Renal cortex interstitium (tissue), 11 donors: ENCODE results near the gene SLC26A1. TPM values are rescaled to one million over a fixed set of nuclear protein-coding genes. Genes with fewer than 3 reads are reported as not detected.

ENCODE experiments used
- DNase-seq, 11 donors: peaks; one replicate each; pipeline ENCODE4 v3.0.0-alpha.2; 2013; ENCODE audit warnings: low read depth in 9 of 11, low spot score in 4 of 11; ENCODE audit errors: extremely low read depth in 1 of 11
- polyA plus RNA-seq, 3 donors: library from polyadenylated mRNA; unstranded; fragments of 120-200 nt; gene quantifications; one replicate each; pipeline ENCODE4 v1.2.1, GENCODE V29; 2013; ENCODE audit not compliant: insufficient read length in 3 of 3

Gene SLC26A1
- polyA plus RNA-seq, 3 donors = 8.2 to 15.9 (median 14.0) TPM

DNA sequence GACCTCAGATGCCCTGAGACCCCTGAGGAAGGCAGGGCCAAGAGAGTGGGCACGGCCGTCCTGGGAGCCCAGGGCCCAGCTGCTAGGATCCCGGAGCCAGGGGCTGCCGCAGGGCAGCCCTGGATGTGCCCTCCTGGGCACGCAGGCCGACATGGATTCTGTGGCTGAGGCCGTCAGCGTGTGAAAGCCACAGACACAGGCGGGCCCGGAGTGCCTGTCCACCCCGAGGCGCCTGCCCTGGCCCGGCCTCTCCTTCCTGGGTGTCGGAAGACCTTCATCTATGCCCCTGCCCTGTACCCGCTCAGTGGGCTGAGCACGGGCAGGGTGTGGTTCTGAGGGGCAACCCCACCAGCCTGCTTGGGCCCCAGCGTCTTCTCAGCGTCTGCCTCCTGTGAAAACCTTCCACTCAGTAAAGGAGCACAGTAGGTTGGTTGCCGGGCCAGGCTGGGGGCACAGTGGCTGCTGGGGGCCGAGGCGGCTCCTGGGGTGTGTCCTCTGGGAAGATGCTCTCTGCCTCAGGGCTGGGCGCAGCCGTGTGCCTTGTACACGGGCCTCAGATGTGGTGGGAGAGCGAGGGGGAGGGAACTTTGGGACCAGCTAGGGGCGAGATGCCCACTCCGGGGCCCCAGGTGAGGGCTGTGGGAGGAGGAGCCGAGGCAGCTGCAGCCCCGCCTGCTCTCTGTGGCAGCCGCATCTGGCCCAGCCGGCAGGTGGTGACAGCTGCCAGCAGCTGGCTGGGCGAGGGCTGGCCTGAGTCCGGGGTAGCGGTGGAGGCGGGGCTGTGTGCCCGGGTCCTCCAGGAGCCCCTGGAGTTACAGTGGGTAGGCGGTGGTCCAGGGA is 39.0 kb upstream of the SLC26A1 start:
- DNase-seq = no peak

DNA sequence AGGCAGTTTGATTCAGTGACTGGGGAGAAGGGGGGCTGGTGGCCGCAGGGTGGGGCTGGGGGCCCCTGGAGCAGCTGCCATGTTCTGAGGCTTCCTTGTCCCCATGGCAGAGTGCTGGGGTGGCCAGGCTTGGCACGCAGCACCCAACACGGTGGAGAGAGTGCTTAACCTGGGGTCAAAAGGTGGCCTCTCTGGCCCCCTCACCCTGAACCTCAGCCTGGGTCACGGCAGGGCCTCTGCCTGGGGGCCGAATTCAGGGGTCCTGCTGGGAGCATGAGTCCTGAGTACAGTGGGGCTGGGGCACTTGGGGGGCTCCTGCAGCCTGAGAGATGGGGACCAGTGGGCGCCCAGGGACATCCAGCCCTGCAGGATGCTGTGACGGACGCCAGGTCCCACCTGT is 38.1 kb upstream of the SLC26A1 start:
- DNase-seq = no peak

DNA sequence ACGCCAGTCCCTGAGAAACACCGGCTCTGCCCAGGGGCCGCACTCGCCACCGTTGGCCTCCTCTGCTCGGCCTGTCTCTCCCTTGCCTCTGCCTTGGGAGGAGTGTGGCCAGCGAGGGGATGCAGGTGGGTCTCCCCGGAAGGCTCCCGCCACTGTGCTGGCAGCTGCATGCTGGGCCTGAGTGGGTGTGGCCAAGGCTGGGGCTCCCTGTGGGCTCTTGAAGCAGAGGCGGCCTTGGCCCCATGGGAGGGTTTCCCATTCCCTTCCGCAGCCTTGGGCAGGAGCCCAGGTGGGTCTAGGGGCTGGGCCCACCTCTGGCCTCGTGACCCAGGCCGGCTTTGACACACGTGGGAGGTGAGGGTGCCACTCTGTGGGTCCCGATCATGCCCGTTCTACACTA is 37.4 kb upstream of the SLC26A1 start:
- no peak for DNase-seq

DNA sequence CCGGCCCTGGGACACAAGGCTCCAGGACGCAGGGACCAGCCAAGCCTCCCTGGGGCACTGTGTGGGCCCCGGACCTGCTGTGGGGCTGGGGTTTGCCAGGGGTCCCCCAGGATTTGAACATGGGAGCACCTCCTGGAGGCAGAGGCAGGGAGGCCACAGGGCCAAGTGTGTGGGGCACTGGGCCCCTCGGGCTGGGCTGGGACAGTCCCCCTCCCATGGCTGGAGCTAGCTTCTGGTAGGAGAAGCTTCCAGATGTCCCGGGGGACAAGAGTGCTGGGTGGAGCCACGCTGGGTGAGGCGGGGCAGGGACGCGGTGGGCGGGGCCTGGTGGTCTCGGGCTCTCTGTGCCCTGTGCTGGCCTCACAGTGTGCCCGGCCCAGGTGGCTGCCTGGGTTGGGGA is 36.8 kb upstream of the SLC26A1 start:
- DNase-seq = no peak

DNA sequence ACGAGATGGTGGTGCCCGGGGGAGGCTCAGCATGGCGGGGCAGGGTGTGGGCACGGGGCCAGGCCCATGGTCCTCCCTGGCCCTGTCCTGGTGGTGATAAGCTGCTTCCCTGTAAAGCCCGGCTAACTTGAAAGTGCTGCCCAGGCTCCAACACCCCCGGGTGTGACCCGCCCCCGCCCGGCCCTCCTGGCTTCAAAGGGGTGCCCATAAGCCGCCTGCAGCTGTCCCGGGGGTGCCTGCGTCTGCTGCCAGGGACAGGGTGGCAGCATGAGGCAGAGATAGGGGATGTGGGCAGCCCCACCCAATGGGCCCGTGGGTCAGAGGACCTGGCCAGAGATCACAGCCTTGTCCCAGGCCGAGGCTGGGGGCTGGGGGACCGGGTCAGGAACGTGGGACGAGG is 36.3 kb upstream of the SLC26A1 start:
- DNase-seq = no peak

DNA sequence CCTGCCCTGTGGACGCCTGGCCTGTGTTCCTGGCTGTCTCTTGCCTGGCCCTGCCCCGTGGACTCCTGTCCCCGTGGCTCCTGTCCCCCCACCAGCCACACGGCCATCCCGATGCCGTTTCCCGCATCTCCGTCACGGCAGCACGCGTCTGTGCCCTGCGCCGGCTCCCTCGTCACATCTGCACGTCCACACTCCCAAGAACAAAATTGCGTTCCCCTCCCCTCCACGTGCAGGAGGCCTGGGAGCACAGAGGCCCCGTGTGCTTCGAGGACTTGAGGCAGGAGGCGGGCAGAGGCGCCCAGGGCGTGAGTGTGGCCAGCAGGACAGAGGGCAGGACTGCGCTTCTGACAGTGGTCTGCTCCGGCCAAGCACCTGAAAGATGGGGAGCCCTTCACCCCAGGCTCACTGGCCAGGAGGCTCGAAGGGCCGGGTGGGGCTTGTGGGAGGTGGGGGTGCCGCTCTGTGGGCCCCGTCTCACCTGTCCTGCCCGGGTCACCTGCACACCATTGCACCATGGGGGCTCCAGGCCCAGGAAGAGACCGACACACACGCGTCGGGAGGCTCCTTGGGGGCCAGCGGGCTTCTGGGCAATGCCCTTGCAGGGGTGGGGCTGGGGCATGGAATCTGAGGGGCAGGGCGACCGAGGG is 35.5 kb upstream of the SLC26A1 start:
- no peak for DNase-seq

DNA sequence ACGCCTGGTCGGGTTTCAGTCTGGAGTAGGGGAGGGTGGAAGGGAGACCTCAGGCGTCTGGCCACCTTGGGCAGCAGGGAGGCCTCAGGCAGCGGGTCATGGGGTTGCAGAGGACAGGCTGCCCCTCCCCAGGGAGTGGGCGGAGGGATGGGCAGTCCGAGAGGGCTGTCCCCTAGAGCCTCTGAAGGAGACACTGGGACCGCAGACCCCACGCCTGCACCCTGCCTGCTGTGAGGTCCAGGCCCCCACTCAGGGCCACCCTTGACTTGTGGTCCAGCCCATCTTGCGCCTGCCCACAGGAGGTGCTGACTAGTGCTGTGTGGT is 34.7 kb upstream of the SLC26A1 start:
- DNase-seq = no peak

DNA sequence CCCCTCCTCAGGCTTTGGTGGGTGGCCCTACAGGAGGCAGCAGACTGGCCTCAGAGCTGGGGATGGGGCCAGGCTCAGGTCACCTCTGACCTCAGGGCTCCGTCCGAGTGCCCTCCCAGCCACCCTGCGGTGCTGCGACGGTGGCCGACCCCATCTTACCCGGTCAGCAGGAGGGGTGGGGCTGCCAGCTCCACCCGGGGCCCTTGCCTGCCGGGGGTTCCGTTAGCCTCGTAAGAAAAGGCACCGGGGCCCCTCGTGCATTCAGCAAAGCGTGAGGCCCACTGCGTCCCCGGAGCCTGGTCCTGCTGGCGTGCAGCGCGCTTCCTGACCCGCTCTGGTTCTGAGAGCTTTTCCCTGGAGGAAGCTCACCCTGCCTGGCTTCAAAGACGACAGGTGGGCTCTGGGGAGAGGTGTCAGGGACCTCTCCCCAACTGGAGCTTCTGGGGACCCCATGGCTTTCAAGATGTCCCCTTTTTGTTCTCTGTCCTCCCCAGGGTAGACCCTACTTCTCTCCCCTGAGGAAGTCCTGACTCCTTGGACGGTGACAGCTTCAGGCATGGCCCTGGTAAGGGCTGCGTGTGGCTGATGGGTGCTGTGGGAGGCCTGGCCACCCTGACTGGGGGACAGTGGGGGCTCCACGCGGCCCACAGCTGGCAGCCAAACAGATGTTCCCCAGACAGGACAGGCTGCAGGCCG is 34.2 kb upstream of the SLC26A1 start:
- DNase-seq = no peak

DNA sequence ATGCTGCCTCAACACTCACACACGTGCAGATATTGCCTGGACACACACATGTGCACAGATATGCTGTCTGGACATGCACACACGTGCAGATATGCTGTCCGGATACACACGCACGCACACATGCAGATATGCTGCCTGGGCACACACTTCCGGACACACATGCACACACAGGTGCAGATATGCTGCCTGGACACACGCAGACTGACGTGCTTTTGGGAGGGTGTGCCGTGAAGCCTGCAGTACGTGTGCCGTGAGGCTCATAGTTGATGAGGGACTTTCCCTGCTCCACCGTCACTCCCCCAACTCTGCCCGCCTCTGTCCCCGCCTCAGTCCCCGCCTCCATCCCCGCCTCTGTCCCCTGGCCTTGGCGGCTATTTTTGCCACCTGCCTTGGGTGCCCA is 32.9 kb upstream of the SLC26A1 start:
- DNase-seq = no peak

DNA sequence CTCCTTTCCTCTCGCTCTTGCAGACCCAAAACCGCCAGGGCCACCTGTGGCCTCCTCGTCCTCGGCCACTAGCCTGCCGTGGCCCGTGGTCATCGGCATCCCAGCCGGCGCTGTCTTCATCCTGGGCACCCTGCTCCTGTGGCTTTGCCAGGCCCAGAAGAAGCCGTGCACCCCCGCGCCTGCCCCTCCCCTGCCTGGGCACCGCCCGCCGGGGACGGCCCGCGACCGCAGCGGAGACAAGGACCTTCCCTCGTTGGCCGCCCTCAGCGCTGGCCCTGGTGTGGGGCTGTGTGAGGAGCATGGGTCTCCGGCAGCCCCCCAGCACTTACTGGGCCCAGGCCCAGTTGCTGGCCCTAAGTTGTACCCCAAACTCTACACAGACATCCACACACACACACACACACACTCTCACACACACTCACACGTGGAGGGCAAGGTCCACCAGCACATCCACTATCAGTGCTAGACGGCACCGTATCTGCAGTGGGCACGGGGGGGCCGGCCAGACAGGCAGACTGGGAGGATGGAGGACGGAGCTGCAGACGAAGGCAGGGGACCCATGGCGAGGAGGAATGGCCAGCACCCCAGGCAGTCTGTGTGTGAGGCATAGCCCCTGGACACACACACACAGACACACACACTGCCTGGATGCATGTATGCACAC is 31.8 kb upstream of the SLC26A1 start:
- DNase-seq = no peak

DNA sequence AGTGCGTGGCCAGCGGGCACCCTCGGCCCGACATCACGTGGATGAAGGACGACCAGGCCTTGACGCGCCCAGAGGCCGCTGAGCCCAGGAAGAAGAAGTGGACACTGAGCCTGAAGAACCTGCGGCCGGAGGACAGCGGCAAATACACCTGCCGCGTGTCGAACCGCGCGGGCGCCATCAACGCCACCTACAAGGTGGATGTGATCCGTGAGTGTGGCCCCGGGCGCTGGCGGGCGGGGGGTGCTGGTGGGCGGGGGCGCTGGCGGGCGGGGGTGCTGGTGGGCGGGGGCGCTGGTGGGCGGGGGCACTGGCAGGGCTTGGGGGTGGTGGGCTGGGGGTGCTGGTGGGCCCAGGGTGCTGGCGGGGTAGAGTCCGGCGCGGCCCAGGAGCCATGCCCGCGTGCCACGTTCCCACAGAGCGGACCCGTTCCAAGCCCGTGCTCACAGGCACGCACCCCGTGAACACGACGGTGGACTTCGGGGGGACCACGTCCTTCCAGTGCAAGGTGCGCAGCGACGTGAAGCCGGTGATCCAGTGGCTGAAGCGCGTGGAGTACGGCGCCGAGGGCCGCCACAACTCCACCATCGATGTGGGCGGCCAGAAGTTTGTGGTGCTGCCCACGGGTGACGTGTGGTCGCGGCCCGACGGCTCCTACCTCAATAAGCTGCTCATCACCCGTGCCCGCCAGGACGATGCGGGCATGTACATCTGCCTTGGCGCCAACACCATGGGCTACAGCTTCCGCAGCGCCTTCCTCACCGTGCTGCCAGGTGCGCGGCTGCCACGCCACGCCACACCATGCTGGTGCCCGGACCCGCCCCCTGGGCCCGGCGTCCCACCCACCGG is 30.9 kb upstream of the SLC26A1 start:
- DNase-seq = no peak

DNA sequence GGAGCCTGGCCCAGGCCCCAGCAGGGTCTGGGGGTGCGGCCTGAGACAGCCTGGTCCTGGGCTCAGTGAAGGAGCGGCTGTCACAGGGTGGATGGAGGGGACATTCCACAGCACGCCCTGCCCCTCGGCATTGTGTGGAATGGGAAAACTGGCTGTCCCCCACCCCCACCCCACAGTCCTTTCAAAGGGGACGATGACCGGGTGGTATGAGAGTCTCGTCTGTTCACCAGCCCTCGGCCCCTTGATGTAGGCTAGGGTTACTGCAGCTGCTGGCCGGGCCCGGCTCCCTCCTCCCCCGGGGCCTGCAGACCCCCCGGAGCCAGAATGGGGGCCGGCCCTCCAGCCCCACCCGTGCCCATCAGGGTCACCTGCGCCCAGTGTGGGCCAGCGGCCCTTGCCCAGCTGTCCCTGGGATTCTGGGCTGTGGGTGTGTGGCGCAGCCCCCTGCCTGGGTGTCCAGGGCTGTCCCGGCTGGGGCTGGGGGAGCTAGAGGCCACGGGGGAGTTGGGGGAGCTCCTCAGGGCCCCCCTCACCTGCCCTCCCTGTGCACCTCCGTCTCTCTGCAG is 30.0 kb upstream of the SLC26A1 start:
- no peak for DNase-seq

DNA sequence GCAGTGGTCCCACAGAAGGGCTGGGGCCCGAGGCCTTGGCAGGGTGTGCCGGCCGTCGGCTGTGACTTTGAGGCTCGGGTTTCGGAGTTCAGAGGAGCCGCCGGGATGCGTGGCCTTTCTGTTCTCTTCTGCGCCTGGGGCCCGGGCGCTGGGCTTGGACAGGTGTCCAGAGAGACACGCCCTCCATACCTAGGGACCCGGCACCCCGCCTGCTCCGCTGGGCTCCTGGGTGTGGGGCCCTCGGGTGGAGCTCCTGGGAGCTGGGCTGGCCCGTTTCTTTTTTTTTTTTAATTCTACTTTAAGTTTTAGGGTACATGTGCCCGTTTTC is 29.5 kb upstream of the SLC26A1 start:
- no peak for DNase-seq

DNA sequence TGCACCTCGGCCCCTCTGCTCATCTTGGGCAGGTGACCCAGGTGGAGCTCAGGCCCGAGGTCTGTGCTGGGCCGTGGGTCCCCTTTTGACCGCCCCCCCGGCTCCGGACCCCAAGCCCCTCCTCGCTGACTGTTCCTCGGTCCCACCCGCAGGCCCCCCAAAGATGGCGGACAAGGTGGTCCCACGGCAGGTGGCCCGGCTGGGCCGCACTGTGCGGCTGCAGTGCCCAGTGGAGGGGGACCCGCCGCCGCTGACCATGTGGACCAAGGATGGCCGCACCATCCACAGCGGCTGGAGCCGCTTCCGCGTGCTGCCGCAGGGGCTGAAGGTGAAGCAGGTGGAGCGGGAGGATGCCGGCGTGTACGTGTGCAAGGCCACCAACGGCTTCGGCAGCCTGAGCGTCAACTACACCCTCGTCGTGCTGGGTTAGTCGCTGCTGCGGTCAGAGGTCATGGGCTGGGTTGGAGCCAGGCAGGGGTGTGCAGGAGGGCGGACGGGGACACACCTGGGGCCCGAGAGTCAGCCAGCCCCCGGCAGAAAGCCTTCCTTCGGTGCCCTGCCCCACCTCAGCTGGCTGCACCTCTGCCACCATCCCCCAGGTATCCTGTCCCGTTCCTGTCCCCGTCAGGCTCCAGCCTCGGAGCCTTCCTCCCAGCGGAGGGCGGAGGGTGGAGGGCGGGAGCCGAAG is 29.0 kb upstream of the SLC26A1 start:
- DNase-seq = no peak

DNA sequence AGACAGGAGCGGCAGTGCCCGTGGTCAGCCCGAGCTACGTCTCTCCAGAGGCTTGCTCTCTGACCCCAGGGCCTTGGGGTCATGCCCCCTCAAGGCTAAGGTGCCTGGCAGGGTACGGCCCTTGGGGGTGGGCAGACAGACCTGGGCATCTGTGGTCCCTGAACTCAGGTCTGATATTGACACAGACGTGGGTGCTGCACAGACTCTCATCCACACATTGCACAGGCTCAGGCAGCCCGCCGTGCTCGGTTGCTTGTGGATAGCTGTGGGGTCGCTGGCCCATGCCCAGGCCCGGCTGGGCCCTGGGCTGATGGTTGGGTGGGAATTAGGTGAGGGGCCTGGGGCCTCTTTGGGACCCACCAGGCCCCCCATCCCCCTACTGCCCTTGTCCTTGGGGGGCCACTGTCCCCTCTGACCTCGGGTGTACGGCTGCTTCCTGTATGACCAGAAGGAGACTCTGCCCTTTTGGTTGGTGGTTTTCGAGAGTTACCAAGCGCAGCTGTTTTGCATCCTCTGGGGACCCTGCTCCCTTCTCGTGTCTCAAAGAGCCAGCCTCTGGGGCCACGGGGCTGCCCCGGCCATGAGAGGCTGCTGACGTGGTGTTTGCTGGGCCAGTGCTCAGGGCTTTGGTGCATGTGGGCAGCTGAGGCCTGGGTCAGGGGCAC is 28.3 kb upstream of the SLC26A1 start:
- no peak for DNase-seq

DNA sequence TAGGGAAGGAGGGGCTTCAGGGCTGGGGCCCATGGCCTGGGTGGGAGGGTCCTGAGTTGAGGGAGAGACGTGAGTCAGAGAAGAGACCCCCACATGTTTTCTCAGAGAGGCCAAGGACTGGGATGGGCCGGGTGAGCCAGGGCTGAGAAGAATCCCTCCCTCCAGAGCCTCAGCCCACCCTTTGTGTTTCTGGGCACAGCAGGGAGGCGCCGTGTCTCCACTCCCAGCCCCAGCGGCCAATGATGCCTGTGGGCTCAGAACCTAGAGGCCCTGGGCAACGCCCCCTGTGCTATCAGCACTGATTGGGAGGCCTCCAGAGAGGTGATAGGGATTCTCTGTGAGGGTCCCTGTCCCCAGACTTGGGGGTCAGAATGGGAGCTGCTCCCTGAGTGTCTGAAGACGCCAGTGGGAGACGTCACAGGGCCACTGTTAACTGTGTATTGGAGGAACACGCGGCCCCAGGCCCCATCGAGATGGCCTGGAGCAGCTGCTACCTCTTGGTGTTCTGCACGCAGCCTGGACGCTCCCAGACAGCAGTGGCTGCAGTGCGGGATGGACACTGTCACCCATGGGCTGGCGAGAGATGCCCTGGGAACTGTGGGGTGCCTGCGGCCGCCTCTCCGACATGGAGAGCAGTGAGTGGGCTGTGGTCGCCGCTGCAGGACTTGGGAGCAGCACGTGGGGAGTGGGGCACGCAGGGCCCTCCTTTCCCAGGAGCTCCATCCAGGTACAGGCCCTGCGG is 26.7 kb upstream of the SLC26A1 start:
- no peak for DNase-seq

DNA sequence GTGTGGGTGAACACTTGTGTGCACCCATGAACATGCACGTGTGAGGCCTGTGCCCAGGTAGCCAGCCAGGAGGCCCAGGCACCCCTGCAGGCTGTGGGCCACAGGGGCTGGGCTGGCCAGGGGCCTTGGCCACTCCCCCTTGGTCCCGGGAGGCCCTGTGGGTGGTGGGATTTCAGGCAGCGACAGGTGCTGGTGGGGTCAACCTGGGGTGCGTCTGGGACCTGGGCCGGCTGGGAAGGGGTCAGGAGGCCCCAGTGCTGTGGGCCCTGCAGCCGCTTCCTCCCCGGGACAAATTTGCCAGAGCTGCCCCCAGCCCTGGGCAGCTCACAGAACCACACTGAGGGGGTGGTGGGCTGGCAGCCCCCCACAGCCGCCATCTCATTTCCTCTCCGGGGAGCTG is 26.1 kb upstream of the SLC26A1 start:
- no peak for DNase-seq
